K562 (cell line): ENCODE data around the gene PRDM16. TPM values are rescaled to one million over a fixed set of nuclear protein-coding genes. Genes with fewer than 3 reads are reported as not detected.

Experiments
- ATAC-seq: fragments of 200-7000 bp; cut with Tn5 transposase; 3 replicates; pipeline ENCODE4 v1.9.1; 2020; ENCODE audit warnings: moderate library complexity
- BruUV-seq: library from RNA; stranded (reverse); fragments of 400-500 nt; replicated peaks from 2 replicates; lab custom pipeline; 2021; lab: Mats Ljungman, UMichigan
- CTCF ChIA-PET: fragments of 300-600 bp; formaldehyde crosslinking; extraction: SDS; loops from one replicate; lab custom pipeline; 2021; ENCODE audit warnings: low intra/inter-chr PET ratio; lab: Yijun Ruan, JAX
- POLR2A ChIA-PET: fragments of 300-600, 350-650 bp; sonication (Branson Sonifier 250); formaldehyde crosslinking; extraction: SDS; loops from one replicate; lab custom pipeline; 2021; ENCODE audit warnings: antibody characterized with exemption, inconsistent platforms; lab: Yijun Ruan, JAX
- DNase-seq, 4 experiments: peaks; one replicate each; pipeline versions ENCODE4 v3.0.0 to v3.0.0-alpha.2; 2011 to 2018; ENCODE audit warnings: low spot score in 3 of 4, mixed read lengths in 3 of 4; ENCODE audit errors: extremely low read depth in 1 of 4
- FAIRE-seq: peaks from 2 replicates; lab custom pipeline; 2011; peaks lifted over from hg19 to GRCh38; lab: Jason Lieb, UNC
- H2AFZ ChIP-seq: 2 replicates; pipeline ENCODE4 v1.6.0; 2011; ENCODE audit warnings: low read depth, low read length, control low read depth, inconsistent platforms
- H3K27ac ChIP-seq: fragments of 200-600 bp; 3 replicates; pipeline ENCODE4 v1.8.0; 2011; ENCODE audit warnings: low read depth, mild to moderate bottlenecking, control low read depth, inconsistent platforms, low read length, moderate library complexity, mixed read lengths; ENCODE audit errors: extremely low read depth
- H3K27me3 ChIP-seq, 2 experiments: fragments of 300-600 bp in 1 of 2; 2 replicates in 1 of 2; 3 replicates in 1 of 2; pipeline versions ENCODE4 v1.6.0 to v1.8.0; 2011; ENCODE audit warnings: inconsistent platforms in 2 of 2, low read length in 2 of 2, mild to moderate bottlenecking in 1 of 2, mixed read lengths in 1 of 2, moderate library complexity in 1 of 2; ENCODE audit not compliant: control insufficient read depth in 2 of 2, insufficient read depth in 2 of 2
- H3K36me3 ChIP-seq: fragments of 300-600 bp; 3 replicates; pipeline ENCODE4 v1.8.0; 2011; ENCODE audit warnings: mild to moderate bottlenecking, low read length, inconsistent platforms; ENCODE audit not compliant: control insufficient read depth, insufficient read depth
- H3K4me1 ChIP-seq, 2 experiments: fragments of 200-600 bp in 1 of 2; replicated peaks in 1 of 2; 2 replicates in 1 of 2; 3 replicates in 1 of 2; pipeline versions ENCODE4 v1.5.1 to v1.8.0; 2011; ENCODE audit warnings: inconsistent platforms in 2 of 2, low read length in 2 of 2, mild to moderate bottlenecking in 1 of 2, mixed read lengths in 1 of 2, moderate library complexity in 1 of 2; ENCODE audit not compliant: control insufficient read depth in 2 of 2, insufficient read depth in 2 of 2
- H3K4me2 ChIP-seq: 2 replicates; pipeline ENCODE4 v1.6.1; 2011; ENCODE audit warnings: low read length, control low read depth, inconsistent platforms, mixed read lengths; ENCODE audit not compliant: insufficient read depth
- H3K4me3 ChIP-seq: fragments of 200-600 bp; sonication (generic), shearing (Covaris generic); 2 replicates; pipeline ENCODE4 v1.5.1; 2016; ENCODE audit warnings: control low read depth, inconsistent platforms
- H3K79me2 ChIP-seq: fragments of 200-600 bp; 3 replicates; pipeline ENCODE4 v1.8.0; 2011; ENCODE audit warnings: low read length, inconsistent platforms; ENCODE audit not compliant: control insufficient read depth, insufficient read depth
- H3K9ac ChIP-seq, 2 experiments: 2 replicates each; pipeline versions ENCODE4 v1.6.0 to v1.6.1; 2011; ENCODE audit warnings: low read depth in 2 of 2, low read length in 2 of 2, control low read depth in 1 of 2, inconsistent platforms in 1 of 2, mild to moderate bottlenecking in 1 of 2, mixed read lengths in 1 of 2; ENCODE audit not compliant: insufficient read depth in 1 of 2
- H3K9me1 ChIP-seq: one replicate; pipeline ENCODE4 v1.6.0; 2011; ENCODE audit warnings: inconsistent platforms, mild to moderate bottlenecking, low read length, moderate library complexity; ENCODE audit not compliant: control insufficient read depth, insufficient read depth
- H3K9me3 ChIP-seq: replicated peaks from 2 replicates; pipeline ENCODE4 v1.5.1; 2011; ENCODE audit warnings: low read depth, low read length, inconsistent platforms; ENCODE audit not compliant: control insufficient read depth, insufficient read depth
- H4K20me1 ChIP-seq: replicated peaks from 2 replicates; pipeline ENCODE4 v1.6.1; 2011; ENCODE audit warnings: low read length, inconsistent platforms, mixed read lengths; ENCODE audit not compliant: control insufficient read depth, insufficient read depth
- ARID4B ChIP-seq: sonication (generic); formaldehyde crosslinking; IDR thresholded peaks from 2 replicates; pipeline ENCODE4 v1.8.0; 2022; ENCODE audit warnings: mild to moderate bottlenecking, missing genetic modification reagents
- CC2D1A ChIP-seq: fragments of 450-650 bp; IDR thresholded peaks from 2 replicates; pipeline ENCODE4 v1.6.1; 2017; ENCODE audit warnings: mild to moderate bottlenecking
- HLTF ChIP-seq: fragments of 450-650 bp; IDR thresholded peaks from 2 replicates; pipeline ENCODE4 v1.6.1; 2016
- MTA1 ChIP-seq: fragments of 450-650 bp; IDR thresholded peaks from 2 replicates; pipeline ENCODE4 v1.6.1; 2017; ENCODE audit warnings: borderline replicate concordance
- PTTG1 ChIP-seq: fragments of 450-650 bp; IDR thresholded peaks from 2 replicates; pipeline ENCODE4 v1.6.1; 2016; ENCODE audit warnings: low read depth, mild to moderate bottlenecking, missing genetic modification characterization, missing compliant biosample characterization
- ZNF407 ChIP-seq: fragments of 450-650 bp; IDR thresholded peaks from 2 replicates; pipeline ENCODE4 v1.6.1; 2016; ENCODE audit warnings: low read depth
- ZNF445 ChIP-seq: fragments of 250-450 bp; sonication (Bioruptor Pico); IDR thresholded peaks from 2 replicates; pipeline ENCODE4 v1.4.0; 2020; ENCODE audit warnings: low read depth, mild to moderate bottlenecking, moderate library complexity
- ZSCAN29 ChIP-seq: fragments of 450-650 bp; IDR thresholded peaks from 2 replicates; pipeline ENCODE4 v1.6.1; 2017
- WGBS: fragments of 100-300 bp; shearing (Covaris generic); methylation state at CpG from one replicate; pipeline ENCODE4 v1.1.6; 2016; ENCODE audit warnings: low coverage, mixed read lengths; ENCODE audit not compliant: insufficient coverage; ENCODE audit errors: missing lambda C conversion rate; 5-methylcytosine and 5-hydroxymethylcytosine counted together
- in situ Hi-C: fragments of 300-500 bp; cut with MboI; formaldehyde crosslinking; loops from 4 replicates; pipeline ENCODE4 v1.15.0; 2018; ENCODE audit warnings: inconsistent platforms, mixed read lengths
- intact Hi-C: fragments of 100-400 bp; cut with micrococcal nuclease; formaldehyde crosslinking; loops from 2 replicates; pipeline ENCODE4 v1.14.2; 2022
- polyA plus RNA-seq, 8 experiments: library from polyadenylated mRNA; depleted of rRNA in 4 of 8; stranded (reverse) in 5 of 8; unstranded in 3 of 8; fragments of >200 nt; fragmentation: Nextera tagmentation in 2 of 8; fragmentation: Illumina TruSeq in 1 of 8; extraction: Ambion mirVana in 2 of 8; extraction: Trizol in 1 of 8; gene quantifications; 2 replicates each; pipeline versions ENCODE4 v1.2.1 to v1.2.3, GENCODE V29; 2011 to 2014; ENCODE audit warnings: inconsistent platforms in 1 of 8, missing spikeins in 1 of 8
- total RNA-seq, 7 experiments: library from RNA; depleted of rRNA in 6 of 7; stranded (reverse); fragments of >200 nt in 6 of 7; fragmentation: Illumina TruSeq in 2 of 7; extraction: Trizol in 2 of 7; gene quantifications; 2 replicates each; pipeline versions ENCODE4 v1.2.1 to v1.2.3, GENCODE V29; 2011 to 2021; ENCODE audit warnings: low replicate concordance in 1 of 7

PRDM16 gene
- total and polyA plus RNA-seq, 9 of the 15 experiments (the other 6 are each of a cell fraction or from before 2014, with no cell fraction given): 0.10 to 0.27 TPM; not detected in 7

GRCh38 chr1:3156936-3157335 is 87.9 kb downstream of the PRDM16 start:
- Histone ChIP-seq H3K9me3 (no peaks in the 10 kb centered on the region), H3K27ac (no peak overlapping the region), H3K4me3 (no peak overlapping the region), H3K27me3 (peaks cover 50 to 87% of the 10 kb centered on the region in 2 experiments), H3K79me2 (no peaks in the 10 kb centered on the region), H2AFZ (no peak overlapping the region), H4K20me1 (peaks cover 25% of the 10 kb centered on the region; the same call in 1 of the 2 replicates), H3K9me1 (no peaks in the 10 kb centered on the region), H3K9ac (no peak overlapping the region), H3K36me3 (no peaks in the 10 kb centered on the region), H3K4me1 (no peaks in the 10 kb centered on the region), H3K4me2 (no peak overlapping the region)
- in situ Hi-C loops: no loop called here
- CTCF ChIA-PET: no interaction called here
- POLR2A ChIA-PET: interaction anchor here (0.6 kb wide), 2 partner anchors 144 to 1004 kb away, joined by 3 read pairs; no protein-coding TSS in a partner anchor
- BruUV-seq: no TSS peak
- no peak for FAIRE-seq
- ATAC-seq: no peak
- WGBS: 2% methylated on average over 19 of the region's 19 CpGs
- intact Hi-C loops: no loop called here
- DNase-seq: no peak
- TF ChIP-seq ZSCAN29 (no peak), ARID4B (CRISPR knock-in tag) (no peak), ZNF407 (no peak), PTTG1 (tag) (no peak), HLTF (no peak), CC2D1A (no peak), ZNF445 (no peak), MTA1 (no peak)
